Rectal smooth muscle tissue (tissue), 1 donor: ENCODE results near the gene ZNF540.
"Not testable (repeated sequence)": the region's sequence is repeated elsewhere in the genome, so short reads cannot be mapped to it uniquely, and the experiment has no call there.

Source experiments
- H3K27ac ChIP-seq: one replicate; pipeline ENCODE4 v1.7.0; 2013; ENCODE audit warnings: low read depth, low read length, inconsistent platforms
- H3K27me3 ChIP-seq: one replicate; pipeline ENCODE4 v1.7.0; 2013; ENCODE audit warnings: low read length; ENCODE audit not compliant: control insufficient read depth, insufficient read depth
- H3K36me3 ChIP-seq: one replicate; pipeline ENCODE4 v1.7.0; 2013; ENCODE audit warnings: low read length; ENCODE audit not compliant: control insufficient read depth, insufficient read depth
- H3K4me1 ChIP-seq: one replicate; pipeline ENCODE4 v1.7.0; 2013; ENCODE audit warnings: low read length; ENCODE audit not compliant: control insufficient read depth, insufficient read depth
- H3K4me3 ChIP-seq: one replicate; pipeline ENCODE4 v1.7.0; 2013; ENCODE audit warnings: low read length
- H3K9ac ChIP-seq: one replicate; pipeline ENCODE4 v1.7.0; 2013; ENCODE audit warnings: low read length

The ZNF540 gene

GRCh38 chr19:37654629-37655300, 60.1 kb downstream of the ZNF540 start:
- H3K36me3 ChIP-seq, result no peaks in the 10 kb centered on the region
- no peaks in the 10 kb centered on the region for H3K27me3 ChIP-seq
- H3K27ac ChIP-seq, result peak overlapping the region; percentile 92
- peaks cover 6% of the 10 kb centered on the region for H3K4me1 ChIP-seq
- peak overlapping the region; percentile 93 for H3K4me3 ChIP-seq
- peak overlapping the region; percentile 86 for H3K9ac ChIP-seq

- Histone ChIP-seq H3K4me3 (peak within 1 kb of the TSS; percentile 93), H3K27ac (peak within 1 kb of the TSS; percentile 92), H3K4me1 (peaks cover 6% of the 10 kb centered on the region), H3K36me3 (no peaks in the 10 kb centered on the region), H3K27me3 (no peaks in the 10 kb centered on the region), H3K9ac (peak within 1 kb of the TSS; percentile 86)
Observed at GRCh38 chr19:37655301-37655688, 60.6 kb downstream of the ZNF540 start, which contains the start of gene ZFP30. TSS of gene ZFP30 (minus strand) at chr19:37655465. CDS start at chr19:37647822, 7,643 bp downstream.

- Histone ChIP-seq H3K27ac (peak overlapping the region; percentile 92), H3K4me3 (peak overlapping the region; percentile 93), H3K36me3 (no peaks in the 10 kb centered on the region), H3K4me1 (peaks cover 6% of the 10 kb centered on the region), H3K9ac (peak overlapping the region; percentile 70), H3K27me3 (no peaks in the 10 kb centered on the region)
Observed at GRCh38 chr19:37655689-37656371, 61.2 kb downstream of the ZNF540 start.

GRCh38 chr19:37657157-37657556, 62.5 kb downstream of the ZNF540 start:
- not testable (repeated sequence) for H3K4me3 ChIP-seq, H3K27ac ChIP-seq, H3K4me1 ChIP-seq, H3K9ac ChIP-seq, H3K36me3 ChIP-seq, H3K27me3 ChIP-seq
